ENCODE results near the gene SSH2. TPM values are rescaled to one million over a fixed set of nuclear protein-coding genes. Genes with fewer than 3 reads are reported as not detected.
"Not testable (repeated sequence)": the region's sequence is repeated elsewhere in the genome, so short reads cannot be mapped to it uniquely, and the experiment has no call there.

SSH2 gene
- total RNA-seq, 2 experiments from 2014 or later, result 41.0 to 62.9 TPM

GRCh38 chr17:29918922-29919856, 10.8 kb downstream of the SSH2 start:
- CTCF ChIA-PET, result interaction anchor here (2.4 kb wide), 1 partner anchor 12 kb away, joined by 13 read pairs; no protein-coding TSS in a partner anchor
- no peak for ATAC-seq
- Mint-ChIP-seq H3K36me3 (peaks cover 5% of the 10 kb centered on the region), H3K4me3 (no peak overlapping the region), H3K27ac (no peak overlapping the region), H3K4me1 (peaks cover 10% of the 10 kb centered on the region), H3K9me3 (ENCODE audit: low read depth) (no peaks in the 10 kb centered on the region), H3K27me3 (no peaks in the 10 kb centered on the region)
- DNase-seq, result no peak

- Mint-ChIP-seq H3K27me3 (no peaks in the 10 kb centered on the region), H3K36me3 (peaks cover 7% of the 10 kb centered on the region), H3K4me1 (peaks cover 10% of the 10 kb centered on the region), H3K4me3 (no peak overlapping the region), H3K27ac (no peak overlapping the region), H3K9me3 (ENCODE audit: low read depth) (no peaks in the 10 kb centered on the region)
- DNase-seq (no peak), ATAC-seq (no peak)
- CTCF ChIA-PET, result no interaction called here
Measured at GRCh38 chr17:29918016-29918415, 12.0 kb downstream of the SSH2 start.

DNA sequence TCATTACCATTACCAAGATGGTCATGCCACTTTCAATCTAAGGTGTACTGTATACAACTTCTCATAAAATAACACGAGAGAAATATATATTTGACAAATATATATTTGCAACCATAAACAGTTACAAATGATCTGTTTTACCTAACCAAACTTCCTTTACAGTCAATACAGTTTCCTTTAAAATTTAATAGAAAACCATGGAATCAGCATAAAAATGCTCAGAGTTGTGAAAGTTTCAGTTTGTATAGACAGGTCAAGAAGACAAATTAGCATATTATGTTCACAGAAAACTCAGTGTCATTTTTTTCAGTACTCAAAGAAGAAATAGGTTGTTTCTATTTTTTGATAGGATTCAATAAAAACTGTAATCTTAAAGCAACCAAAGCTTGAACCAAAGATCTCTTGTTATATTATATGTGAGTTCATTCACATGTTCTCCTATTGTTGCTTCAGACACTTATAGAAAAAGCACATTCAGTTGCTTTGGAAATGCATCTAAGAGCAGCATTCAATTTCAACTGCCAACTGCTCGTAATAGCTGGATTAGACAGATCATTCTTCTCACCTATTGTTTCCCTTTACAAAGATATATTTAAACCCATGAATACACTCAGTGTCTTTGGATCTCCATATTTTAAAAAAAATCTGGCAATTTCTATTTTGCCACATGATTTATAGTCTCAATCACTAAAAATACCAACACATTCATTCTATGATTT, 15.1 kb downstream of the SSH2 start:
- Mint-ChIP-seq H3K9me3 (ENCODE audit: low read depth) (no peaks in the 10 kb centered on the region), H3K4me1 (peaks cover 10% of the 10 kb centered on the region), H3K36me3 (peaks cover 6% of the 10 kb centered on the region), H3K27ac (no peak overlapping the region), H3K4me3 (no peak overlapping the region), H3K27me3 (no peaks in the 10 kb centered on the region)
- CTCF ChIA-PET, result interaction anchor here (1.6 kb wide), 1 partner anchor 16 kb away, joined by 6 read pairs; no protein-coding TSS in a partner anchor
- no peak for DNase-seq
- ATAC-seq, result no peak

DNA sequence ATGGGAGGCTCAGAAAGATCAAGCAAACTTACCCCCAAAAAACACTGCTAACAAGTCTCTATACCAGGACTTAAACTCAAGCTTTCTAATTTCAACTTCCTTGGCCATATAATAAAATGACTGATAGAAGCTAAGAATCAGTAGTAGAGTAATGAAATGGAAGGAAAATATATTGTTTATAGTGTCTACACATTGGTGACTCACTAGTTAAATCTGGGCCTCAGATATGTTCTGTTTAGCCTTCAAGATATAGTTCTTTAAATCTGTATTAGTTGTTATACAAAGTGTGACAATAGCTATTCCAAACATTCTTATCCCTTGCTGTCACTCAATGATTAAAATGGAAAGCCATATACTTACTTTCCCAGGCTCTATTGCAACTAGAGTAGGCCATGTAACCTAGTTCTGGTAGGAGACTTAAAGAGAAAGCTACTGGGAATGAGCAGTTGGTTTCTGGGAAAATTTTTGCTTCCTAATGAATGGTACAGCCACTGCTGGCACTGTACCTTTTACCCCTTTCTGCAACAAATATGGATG, 18.3 kb downstream of the SSH2 start:
- Mint-ChIP-seq H3K36me3 (peaks cover 11% of the 10 kb centered on the region), H3K4me1 (peaks cover 10% of the 10 kb centered on the region), H3K9me3 (ENCODE audit: low read depth) (peaks cover 4% of the 10 kb centered on the region), H3K27me3 (no peaks in the 10 kb centered on the region), H3K27ac (no peak overlapping the region), H3K4me3 (no peak overlapping the region)
- CTCF ChIA-PET, result interaction anchor here (0.9 to 2.1 kb wide), 2 partner anchors 19 to 104 kb away, joined by 4 to 13 read pairs; no protein-coding TSS in a partner anchor
- ATAC-seq, result no peak
- no peak for DNase-seq

DNA sequence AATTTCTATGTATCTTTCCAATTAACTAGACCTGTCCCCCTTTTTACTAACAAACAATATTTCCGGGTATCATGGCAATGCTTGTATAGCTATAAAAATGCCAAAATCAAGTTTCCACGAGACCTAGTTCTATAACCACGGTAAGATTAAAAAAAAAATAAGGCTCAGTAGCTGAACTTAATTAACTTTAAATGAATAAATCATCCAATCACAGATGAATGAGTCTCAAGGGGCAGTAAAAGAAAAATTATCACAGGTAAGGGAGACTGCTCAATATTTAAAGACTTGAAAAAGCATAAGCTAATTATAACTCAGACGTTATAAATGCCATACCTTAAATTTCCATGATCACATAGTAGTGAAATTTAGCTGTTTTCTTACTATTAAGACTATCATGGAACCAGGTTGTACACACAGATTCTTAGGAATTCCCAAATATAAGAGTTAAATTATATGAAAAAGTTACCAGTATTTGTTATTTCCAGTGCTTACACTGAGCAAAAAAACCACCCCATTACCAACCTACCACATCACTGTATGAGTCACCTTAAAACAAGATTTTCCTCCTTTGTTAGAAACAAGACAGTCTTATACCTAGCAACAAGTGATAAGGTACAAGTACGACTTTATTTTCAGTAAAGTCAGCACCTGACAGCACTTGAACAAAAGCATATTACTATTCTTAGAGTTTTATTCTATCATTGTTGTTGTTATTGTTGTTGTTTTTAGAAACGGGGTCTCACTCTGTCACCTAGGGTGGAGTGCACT, 20.6 kb downstream of the SSH2 start:
- H3K9me3 Mint-ChIP-seq (ENCODE audit: low read depth), result peaks cover 10% of the 10 kb centered on the region
- peaks cover 9% of the 10 kb centered on the region for H3K4me1 Mint-ChIP-seq
- H3K36me3 Mint-ChIP-seq, result peaks cover 28% of the 10 kb centered on the region
- H3K4me3 Mint-ChIP-seq, result no peak overlapping the region
- CTCF ChIA-PET, result interaction anchor here (0.7 to 2.3 kb wide), 2 partner anchors 22 to 32 kb away, joined by 5 to 7 read pairs; no protein-coding TSS in a partner anchor
- no peaks in the 10 kb centered on the region for H3K27me3 Mint-ChIP-seq
- H3K27ac Mint-ChIP-seq, result no peak overlapping the region
- ATAC-seq (peak; percentile 63), DNase-seq (no peak)

GRCh38 chr17:29906969-29907368, 23.1 kb downstream of the SSH2 start:
- H3K36me3 Mint-ChIP-seq, result peaks cover 31% of the 10 kb centered on the region
- no peak overlapping the region for H3K4me3 Mint-ChIP-seq
- peaks cover 10% of the 10 kb centered on the region for H3K4me1 Mint-ChIP-seq
- H3K9me3 Mint-ChIP-seq (ENCODE audit: low read depth), result peaks cover 14% of the 10 kb centered on the region
- ATAC-seq (no peak), DNase-seq (no peak)
- H3K27me3 Mint-ChIP-seq, result no peaks in the 10 kb centered on the region
- H3K27ac Mint-ChIP-seq, result no peak overlapping the region
- CTCF ChIA-PET, result interaction anchor here (0.7 kb wide), 1 partner anchor 256 kb away, joined by 4 read pairs; no protein-coding TSS in a partner anchor

- ATAC-seq, result no peak
- no peak overlapping the region for H3K27ac Mint-ChIP-seq
- CTCF ChIA-PET, result interaction anchor here (1.6 kb wide), 1 partner anchor 25 kb away, joined by 3 read pairs; the partner anchor contains the start of gene SSH2
- no peaks in the 10 kb centered on the region for H3K27me3 Mint-ChIP-seq
- no peak for DNase-seq
- H3K4me1 Mint-ChIP-seq, result peaks cover 12% of the 10 kb centered on the region
- peaks cover 31% of the 10 kb centered on the region for H3K36me3 Mint-ChIP-seq
- H3K4me3 Mint-ChIP-seq, result no peak overlapping the region
- H3K9me3 Mint-ChIP-seq (ENCODE audit: low read depth), result peaks cover 14% of the 10 kb centered on the region
Measured at GRCh38 chr17:29905879-29906167, 24.2 kb downstream of the SSH2 start.

- ATAC-seq (no peak), DNase-seq (no peak)
- Mint-ChIP-seq H3K27ac (no peak overlapping the region), H3K27me3 (no peaks in the 10 kb centered on the region), H3K4me1 (peaks cover 15% of the 10 kb centered on the region), H3K9me3 (ENCODE audit: low read depth) (peaks cover 14% of the 10 kb centered on the region), H3K36me3 (peaks cover 30% of the 10 kb centered on the region), H3K4me3 (no peak overlapping the region)
- CTCF ChIA-PET, result interaction anchor here (1.6 kb wide), 1 partner anchor 25 kb away, joined by 3 read pairs; the partner anchor contains the start of gene SSH2
Measured at GRCh38 chr17:29905086-29905878, 24.7 kb downstream of the SSH2 start.

DNA sequence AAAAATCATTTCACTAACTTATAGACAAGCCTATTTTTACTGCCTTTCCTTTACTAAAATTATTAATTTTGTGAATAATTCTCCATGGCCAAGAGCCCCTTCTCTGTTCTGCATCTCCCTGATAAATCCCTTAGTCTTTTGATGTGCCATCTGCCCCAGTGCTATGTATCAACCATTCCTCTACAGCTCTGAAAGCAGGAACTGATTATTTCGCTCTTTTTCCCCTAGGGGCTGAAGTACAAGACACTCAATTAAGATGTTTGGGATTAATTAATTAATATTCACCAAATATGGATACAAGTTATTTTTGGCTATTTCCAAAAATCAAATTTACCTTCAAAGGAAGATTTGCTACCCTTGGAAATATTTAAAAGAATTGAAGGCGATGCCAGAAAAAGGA, 26.6 kb downstream of the SSH2 start:
- Mint-ChIP-seq H3K4me1 (peaks cover 10% of the 10 kb centered on the region), H3K27ac (no peak overlapping the region), H3K4me3 (no peak overlapping the region), H3K36me3 (peaks cover 28% of the 10 kb centered on the region), H3K27me3 (no peaks in the 10 kb centered on the region), H3K9me3 (ENCODE audit: low read depth) (peaks cover 14% of the 10 kb centered on the region)
- DNase-seq (no peak), ATAC-seq (no peak)
- CTCF ChIA-PET, result interaction anchor here (2.3 kb wide), 1 partner anchor 28 kb away, joined by 8 read pairs; no protein-coding TSS in a partner anchor

DNA sequence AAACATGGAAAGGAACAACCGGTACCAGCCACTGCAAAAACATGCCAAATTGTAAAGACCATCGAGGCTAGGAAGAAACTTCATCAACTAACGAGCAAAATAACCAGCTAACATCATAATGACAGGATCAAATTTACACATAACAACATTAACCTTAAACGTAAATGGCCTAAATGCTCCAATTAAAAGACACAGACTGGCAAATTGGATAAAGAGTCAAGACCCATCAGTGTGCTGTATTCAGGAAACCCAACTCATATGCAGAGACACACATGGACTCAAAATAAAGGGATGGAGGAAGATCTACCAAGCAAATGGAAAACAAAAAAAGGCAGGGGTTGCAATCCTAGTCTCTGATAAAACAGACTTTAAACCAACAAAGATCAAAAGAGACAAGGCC, 32.9 kb downstream of the SSH2 start:
- CTCF ChIA-PET; H3K27me3 Mint-ChIP-seq; ATAC-seq; H3K9me3 Mint-ChIP-seq (ENCODE audit: low read depth); H3K27ac Mint-ChIP-seq; H3K4me3 Mint-ChIP-seq; DNase-seq: not testable (repeated sequence)
- Mint-ChIP-seq H3K4me1 (peaks cover 12% of the 10 kb centered on the region), H3K36me3 (peaks cover 10% of the 10 kb centered on the region)

- no peaks in the 10 kb centered on the region for H3K27me3 Mint-ChIP-seq
- ATAC-seq (no peak), DNase-seq (no peak)
- H3K27ac Mint-ChIP-seq, result no peak overlapping the region
- H3K4me1 Mint-ChIP-seq, result peaks cover 17% of the 10 kb centered on the region
- H3K36me3 Mint-ChIP-seq, result peaks cover 24% of the 10 kb centered on the region
- H3K4me3 Mint-ChIP-seq, result no peak overlapping the region
- CTCF ChIA-PET, result interaction anchor here (0.9 kb wide), 1 partner anchor 40 kb away, joined by 4 read pairs; no protein-coding TSS in a partner anchor
- peaks cover 4% of the 10 kb centered on the region for H3K9me3 Mint-ChIP-seq (ENCODE audit: low read depth)
Measured at GRCh38 chr17:29892201-29892600, 37.8 kb downstream of the SSH2 start.

- Mint-ChIP-seq H3K36me3 (peaks cover 25% of the 10 kb centered on the region), H3K9me3 (ENCODE audit: low read depth) (peaks cover 3% of the 10 kb centered on the region), H3K4me1 (peaks cover 17% of the 10 kb centered on the region), H3K4me3 (no peak overlapping the region), H3K27ac (no peak overlapping the region), H3K27me3 (no peaks in the 10 kb centered on the region)
- CTCF ChIA-PET, result no interaction called here
- no peak for DNase-seq
- ATAC-seq, result peak; percentile 39
Measured at GRCh38 chr17:29891131-29891530, 38.9 kb downstream of the SSH2 start.

Data from activated CD8-positive, alpha-beta memory T cell treated with anti-CD3 and anti-CD28 coated beads, Interleukin-2, amount 10 ng/mL, durations not matched to agents 7 days and 5 days (primary cell).